Measurements from ENCODE around the gene COPE.
A peak's percentile ranks its signal among the peaks of the same experiment; 100 is the strongest.
"Not testable (repeated sequence)": the region's sequence is repeated elsewhere in the genome, so short reads cannot be mapped to it uniquely, and the experiment has no call there.

COPE gene

GRCh38 chr19:18919086-18919899 is at the start of gene COPE, which contains the start of gene DDX49:
TSS of gene COPE (minus strand) at chr19:18919387. CDS start at chr19:18919348, 39 bp downstream.
TSS of gene DDX49 (plus strand) at chr19:18919715. CDS start at chr19:18919742, 27 bp downstream.
- peak; percentile 98 for DNase-seq (ENCODE audit: low spot score)

GRCh38 chr19:18967358-18968146 is 48.4 kb upstream of the COPE start:
- DNase-seq (ENCODE audit: low spot score): no peak

GRCh38 chr19:18966307-18966706 is 47.1 kb upstream of the COPE start:
- peak; percentile 42 for DNase-seq (ENCODE audit: low spot score)

GRCh38 chr19:18964121-18964520 is 44.9 kb upstream of the COPE start:
- DNase-seq (ENCODE audit: low spot score): no peak

- peak; percentile 99 for DNase-seq (ENCODE audit: low spot score)
Observed at GRCh38 chr19:18961767-18962620, 42.8 kb upstream of the COPE start.

- no peak for DNase-seq (ENCODE audit: low spot score)
Observed at GRCh38 chr19:18960370-18960769, 41.2 kb upstream of the COPE start.

- no peak for DNase-seq (ENCODE audit: low spot score)
Observed at GRCh38 chr19:18955042-18955441, 35.9 kb upstream of the COPE start.

GRCh38 chr19:18954094-18954493 is 34.9 kb upstream of the COPE start:
- no peak for DNase-seq (ENCODE audit: low spot score)

- DNase-seq (ENCODE audit: low spot score): not testable (repeated sequence)
Observed at GRCh38 chr19:18952364-18953003, 33.3 kb upstream of the COPE start.

- no peak for DNase-seq (ENCODE audit: low spot score)
Observed at GRCh38 chr19:18951721-18952281, 32.6 kb upstream of the COPE start.

- DNase-seq (ENCODE audit: low spot score): no peak
Observed at GRCh38 chr19:18949858-18950257, 30.7 kb upstream of the COPE start.

GRCh38 chr19:18948976-18949356 is 29.8 kb upstream of the COPE start:
- DNase-seq (ENCODE audit: low spot score): no peak

GRCh38 chr19:18948075-18948975 is 29.1 kb upstream of the COPE start:
- no peak for DNase-seq (ENCODE audit: low spot score)

- no peak for DNase-seq (ENCODE audit: low spot score)
Observed at GRCh38 chr19:18946918-18947317, 27.7 kb upstream of the COPE start.

- no peak for DNase-seq (ENCODE audit: low spot score)
Observed at GRCh38 chr19:18946335-18946734, 27.1 kb upstream of the COPE start.

GRCh38 chr19:18945297-18945696 is 26.1 kb upstream of the COPE start:
- DNase-seq (ENCODE audit: low spot score): no peak

- DNase-seq (ENCODE audit: low spot score): no peak
Observed at GRCh38 chr19:18943465-18943864, 24.3 kb upstream of the COPE start.

- DNase-seq (ENCODE audit: low spot score): no peak
Observed at GRCh38 chr19:18942692-18943091, 23.5 kb upstream of the COPE start.

GRCh38 chr19:18941628-18942354 is 22.6 kb upstream of the COPE start:
- DNase-seq (ENCODE audit: low spot score): no peak
